ENCODE measurements around the gene TAOK2.

TAOK2 gene

DNA sequence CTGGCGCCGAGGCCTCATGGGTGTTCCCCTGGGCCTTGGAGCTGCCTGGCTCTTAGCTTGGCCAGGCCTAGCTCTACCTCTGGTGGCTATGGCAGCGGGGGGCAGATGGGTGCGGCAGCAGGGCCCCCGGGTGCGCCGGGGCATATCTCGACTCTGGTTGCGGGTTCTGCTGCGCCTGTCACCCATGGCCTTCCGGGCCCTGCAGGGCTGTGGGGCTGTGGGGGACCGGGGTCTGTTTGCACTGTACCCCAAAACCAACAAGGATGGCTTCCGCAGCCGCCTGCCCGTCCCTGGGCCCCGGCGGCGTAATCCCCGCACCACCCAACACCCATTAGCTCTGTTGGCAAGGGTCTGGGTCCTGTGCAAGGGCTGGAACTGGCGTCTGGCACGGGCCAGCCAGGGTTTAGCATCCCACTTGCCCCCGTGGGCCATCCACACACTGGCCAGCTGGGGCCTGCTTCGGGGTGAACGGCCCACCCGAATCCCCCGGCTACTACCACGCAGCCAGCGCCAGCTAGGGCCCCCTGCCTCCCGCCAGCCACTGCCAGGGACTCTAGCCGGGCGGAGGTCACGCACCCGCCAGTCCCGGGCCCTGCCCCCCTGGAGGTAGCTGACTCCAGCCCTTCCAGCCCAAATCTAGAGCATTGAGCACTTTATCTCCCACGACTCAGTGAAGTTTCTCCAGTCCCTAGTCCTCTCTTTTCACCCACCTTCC is 13.9 kb downstream of the TAOK2 start:
- DNase-seq (ENCODE audit: low read depth in 2 of 2): no peak

DNA sequence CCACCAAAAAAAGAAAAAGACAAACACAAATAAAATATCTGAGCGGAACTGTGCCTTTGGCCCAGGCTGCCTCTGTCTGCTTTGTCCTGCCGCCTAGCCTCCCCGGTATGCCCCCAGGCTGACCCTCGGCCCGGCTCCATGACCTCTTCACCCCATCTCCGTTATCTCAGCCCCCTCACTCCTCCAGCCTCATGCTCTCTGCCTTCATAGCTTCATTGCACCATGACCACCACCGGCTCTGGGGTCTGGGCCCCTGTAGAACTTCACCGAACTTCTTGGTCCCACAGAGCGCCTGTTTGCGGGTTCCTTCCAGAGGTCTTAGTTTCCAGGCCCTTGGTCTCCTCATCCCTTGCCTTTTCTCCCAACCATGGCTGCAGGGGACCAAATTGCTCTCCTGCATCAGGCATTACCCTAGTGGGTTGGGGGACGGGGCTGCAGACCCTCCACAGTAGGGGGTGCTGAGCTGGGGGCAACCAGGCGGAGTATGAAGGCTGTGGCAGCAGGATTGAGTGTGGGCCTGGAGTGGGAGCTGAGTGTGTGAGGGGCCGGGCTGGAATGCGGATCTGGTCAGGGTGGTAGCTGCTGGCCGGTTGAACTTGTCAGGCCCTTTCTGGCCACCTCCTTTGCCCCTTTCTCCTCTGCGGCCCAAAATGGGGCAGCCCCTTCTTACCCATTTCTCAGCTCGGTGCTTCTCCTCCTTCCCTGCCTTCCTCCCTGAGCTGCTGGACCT is 14.8 kb downstream of the TAOK2 start:
- DNase-seq (ENCODE audit: low read depth in 2 of 2): no peak

DNA sequence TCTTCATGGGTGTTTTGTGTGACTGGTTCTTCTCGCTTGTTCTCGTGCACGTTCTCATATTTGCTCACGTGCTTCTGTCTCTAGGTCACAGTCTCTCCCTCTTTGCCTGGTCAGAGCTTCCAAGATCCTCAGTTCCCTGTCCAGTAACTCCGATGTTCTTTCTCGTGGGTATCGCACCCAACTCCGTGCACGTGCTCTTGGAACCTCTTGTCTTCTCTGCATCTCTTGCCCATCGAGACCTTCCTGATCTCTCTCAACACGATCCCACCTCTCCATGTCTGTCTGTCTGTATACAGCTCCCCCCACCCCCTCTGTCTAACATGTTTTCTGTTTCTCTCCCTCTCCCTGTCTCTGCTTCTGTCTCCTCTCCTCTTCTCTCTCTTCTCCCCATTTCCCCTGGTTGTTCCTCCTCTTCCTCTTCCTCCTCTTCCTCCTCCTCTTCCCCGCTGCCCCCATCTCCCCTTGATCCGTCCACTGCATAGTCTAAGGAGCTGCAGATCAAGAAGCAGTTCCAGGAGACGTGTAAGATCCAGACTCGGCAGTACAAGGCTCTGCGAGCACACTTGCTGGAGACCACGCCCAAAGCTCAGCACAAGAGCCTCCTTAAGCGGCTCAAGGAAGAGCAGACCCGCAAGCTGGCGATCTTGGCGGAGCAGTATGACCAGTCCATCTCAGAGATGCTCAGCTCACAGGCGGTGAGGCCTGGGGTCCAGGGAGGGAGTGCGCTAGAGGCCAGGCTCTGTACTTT is 15.6 kb downstream of the TAOK2 start:
- no peak for DNase-seq (ENCODE audit: low read depth in 2 of 2)

DNA sequence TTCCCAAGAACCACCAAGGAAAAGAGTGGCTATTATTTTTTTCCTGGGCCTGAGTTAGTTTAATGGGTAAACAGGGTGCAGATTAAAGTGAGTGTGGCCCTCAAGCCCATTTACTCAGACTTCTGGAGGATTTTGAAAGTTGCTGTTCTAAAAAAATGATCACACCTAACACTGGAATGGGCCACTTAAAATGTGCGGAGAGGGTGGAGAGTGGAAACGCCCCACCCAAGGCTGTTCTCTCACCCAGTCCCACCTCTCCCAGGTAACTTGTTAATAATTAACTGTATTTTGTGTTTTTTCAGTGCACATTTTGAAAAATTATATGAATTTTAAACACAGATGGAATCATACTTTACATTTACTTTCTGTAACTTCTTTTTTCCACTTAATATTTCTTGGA is 16.4 kb downstream of the TAOK2 start:
- no peak for DNase-seq (ENCODE audit: low read depth in 2 of 2)

DNA sequence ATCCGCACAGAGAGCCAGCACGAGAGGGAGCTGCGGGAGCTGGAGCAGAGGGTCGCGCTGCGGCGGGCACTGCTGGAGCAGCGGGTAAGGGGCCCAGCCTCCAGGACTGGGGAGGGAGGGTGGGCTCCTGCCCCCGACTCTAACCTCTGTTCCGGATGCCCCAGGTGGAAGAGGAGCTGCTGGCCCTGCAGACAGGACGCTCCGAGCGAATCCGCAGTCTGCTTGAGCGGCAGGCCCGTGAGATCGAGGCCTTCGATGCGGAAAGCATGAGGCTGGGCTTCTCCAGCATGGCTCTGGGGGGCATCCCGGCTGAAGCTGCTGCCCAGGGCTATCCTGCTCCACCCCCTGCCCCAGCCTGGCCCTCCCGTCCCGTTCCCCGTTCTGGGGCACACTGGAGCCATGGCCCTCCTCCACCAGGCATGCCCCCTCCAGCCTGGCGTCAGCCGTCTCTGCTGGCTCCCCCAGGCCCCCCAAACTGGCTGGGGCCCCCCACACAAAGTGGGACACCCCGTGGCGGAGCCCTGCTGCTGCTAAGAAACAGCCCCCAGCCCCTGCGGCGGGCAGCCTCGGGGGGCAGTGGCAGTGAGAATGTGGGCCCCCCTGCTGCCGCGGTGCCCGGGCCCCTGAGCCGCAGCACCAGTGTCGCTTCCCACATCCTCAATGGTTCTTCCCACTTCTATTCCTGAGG is 17.4 kb downstream of the TAOK2 start:
- DNase-seq (ENCODE audit: low read depth in 2 of 2): no peak

DNA sequence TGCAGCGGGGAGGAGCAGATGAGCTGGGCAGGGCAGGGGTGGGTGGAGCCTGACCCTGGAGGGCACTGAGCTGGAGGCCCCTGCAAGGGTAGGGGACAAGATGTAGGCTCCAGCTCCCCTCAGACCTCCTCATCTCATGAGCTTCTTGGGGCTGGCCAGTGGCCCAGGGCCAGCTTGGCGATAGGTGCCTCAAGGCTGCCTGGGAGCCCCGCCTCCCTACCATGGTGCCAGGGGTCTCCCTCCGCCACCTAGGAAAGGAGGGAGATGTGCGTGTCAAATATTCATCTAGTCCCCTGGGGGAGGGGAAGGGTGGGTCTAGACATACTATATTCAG is 17.9 kb downstream of the TAOK2 start:
- no peak for DNase-seq (ENCODE audit: low read depth in 2 of 2)

DNA sequence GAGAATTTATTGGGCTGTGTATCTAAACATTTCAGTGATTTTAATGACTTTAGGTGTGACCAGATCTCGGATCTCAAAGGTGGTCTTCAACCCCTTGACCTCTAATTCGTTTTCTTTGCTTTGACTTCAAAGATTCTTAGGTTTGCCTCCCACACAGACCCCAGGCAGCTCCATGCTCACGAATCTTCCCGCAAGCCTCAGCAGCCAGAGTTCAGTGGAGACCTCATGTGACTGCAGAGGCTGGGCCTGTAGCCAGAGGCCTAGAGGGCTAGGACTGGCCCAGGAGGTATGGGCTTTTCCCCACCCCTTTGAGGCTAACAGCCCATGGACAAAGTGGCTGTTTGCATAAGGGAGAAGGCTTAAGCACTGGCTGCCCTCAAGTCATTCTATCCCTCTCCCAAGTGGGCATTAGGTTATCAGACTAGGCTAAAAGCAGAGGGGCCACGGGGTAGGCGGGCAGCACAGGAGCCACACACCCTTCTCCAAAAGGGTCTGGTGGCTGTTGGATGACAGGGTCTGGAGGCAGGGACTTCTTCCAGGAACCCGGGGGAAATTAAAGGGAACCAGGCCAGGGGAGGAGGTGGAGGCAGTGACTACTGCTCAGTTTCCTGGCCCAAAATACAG is 18.8 kb downstream of the TAOK2 start:
- no peak for DNase-seq (ENCODE audit: low read depth in 2 of 2)

DNA sequence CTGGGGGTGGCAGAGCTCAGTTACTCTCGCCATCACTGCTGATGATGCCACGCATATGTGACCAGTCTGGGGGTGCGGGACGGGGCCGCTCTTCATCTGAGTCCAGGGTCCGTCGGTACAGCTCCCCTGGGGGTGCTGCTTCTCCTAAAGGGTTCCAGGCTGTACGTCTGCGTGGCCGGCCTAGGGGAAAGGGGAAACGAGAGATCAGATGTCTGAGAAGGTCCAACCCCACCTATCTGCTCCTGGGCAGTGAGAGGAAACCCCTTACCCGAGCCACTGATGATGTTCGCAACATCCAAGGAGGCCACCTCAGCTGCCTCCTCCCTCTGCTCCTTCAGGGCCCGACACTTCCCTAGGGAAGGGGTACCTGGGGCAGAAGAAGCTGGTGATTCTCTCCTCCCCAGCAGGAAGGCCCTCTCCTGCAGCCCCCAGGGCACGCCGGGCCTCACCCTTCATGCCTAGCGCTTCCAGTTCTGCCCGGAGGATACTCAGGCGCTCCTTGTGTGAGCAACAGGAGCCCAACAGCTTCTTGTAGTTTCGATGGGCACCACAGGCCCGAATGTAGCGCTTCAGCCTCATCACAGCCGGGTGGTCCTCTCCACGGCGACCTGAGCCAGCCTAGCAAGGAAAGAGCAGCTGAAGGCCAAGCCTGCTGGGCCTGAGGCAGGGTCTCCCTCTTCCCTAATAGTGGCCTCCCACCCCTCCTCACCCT is 19.7 kb downstream of the TAOK2 start:
- no peak for DNase-seq (ENCODE audit: low read depth in 2 of 2)

DNA sequence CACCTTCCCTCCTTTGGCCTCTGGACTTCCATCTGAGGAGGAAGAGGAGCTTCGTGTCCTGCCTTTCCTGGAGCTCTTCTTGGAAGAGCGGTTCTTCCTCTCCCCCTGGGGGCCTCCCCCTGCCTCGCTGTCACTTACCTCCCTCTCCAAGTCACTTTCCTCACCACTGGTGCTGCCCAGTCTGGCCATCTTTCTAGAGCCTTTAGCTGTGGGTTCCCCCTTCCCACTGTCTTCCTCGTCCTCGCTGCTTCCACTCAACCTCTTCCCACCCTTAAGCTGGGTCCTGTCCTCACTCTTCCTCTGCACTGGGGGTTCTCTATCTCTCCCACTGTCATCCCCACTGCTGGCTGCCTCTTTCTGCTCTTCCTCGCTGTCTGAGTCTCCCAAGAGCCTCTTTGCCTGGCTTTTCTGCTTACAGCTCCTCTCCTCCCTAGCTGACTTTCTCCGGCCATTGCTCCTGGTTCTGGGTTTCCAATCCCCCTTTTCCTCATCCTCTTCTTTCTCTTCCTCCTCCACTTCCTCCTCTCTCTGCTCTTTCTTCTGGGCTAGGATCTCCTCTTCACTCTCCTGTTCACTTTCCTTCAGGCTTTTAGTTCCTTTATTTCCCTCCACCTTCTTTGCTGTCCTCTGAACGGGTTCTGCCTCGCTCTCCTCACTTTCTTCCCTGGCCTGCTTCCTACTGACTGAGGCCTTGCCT is 20.4 kb downstream of the TAOK2 start:
- no peak for DNase-seq (ENCODE audit: low read depth in 2 of 2)

DNA sequence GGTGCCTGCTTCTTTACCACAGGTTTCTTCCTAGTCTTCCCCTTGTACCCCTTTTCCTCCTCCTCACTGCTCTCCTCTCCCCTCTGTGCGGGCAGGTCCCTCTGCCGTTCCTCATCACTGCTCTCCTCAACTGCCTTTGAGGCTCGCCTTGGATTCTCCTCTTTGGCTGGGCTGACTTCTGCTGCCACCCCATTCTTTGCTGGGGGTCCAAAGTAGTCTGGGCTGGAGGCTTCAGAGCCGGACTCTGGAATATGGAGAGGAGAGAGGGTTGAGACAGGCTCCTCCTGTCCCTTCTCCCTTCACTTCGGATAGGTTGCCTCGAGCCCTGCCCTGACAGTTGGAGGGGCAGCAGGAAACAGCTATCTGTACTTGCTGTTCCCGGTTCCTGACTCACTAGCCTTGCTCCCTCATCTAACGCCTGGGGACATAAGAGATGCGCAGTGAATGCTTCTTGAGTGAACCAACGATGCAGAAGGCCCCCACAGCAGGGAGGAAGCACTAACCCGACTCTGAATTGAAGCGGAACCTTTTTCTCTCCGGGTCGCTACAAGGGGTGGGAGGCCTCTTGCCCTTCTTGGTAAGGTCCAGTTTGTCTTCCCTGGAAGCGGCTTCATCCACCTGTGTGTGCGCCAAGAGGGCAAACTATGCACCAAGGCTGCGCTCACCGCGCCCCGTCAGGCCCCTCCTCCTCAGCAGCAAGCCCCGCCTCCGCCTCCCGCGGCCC is 21.1 kb downstream of the TAOK2 start:
- DNase-seq (ENCODE audit: low read depth in 2 of 2): no peak

DNA sequence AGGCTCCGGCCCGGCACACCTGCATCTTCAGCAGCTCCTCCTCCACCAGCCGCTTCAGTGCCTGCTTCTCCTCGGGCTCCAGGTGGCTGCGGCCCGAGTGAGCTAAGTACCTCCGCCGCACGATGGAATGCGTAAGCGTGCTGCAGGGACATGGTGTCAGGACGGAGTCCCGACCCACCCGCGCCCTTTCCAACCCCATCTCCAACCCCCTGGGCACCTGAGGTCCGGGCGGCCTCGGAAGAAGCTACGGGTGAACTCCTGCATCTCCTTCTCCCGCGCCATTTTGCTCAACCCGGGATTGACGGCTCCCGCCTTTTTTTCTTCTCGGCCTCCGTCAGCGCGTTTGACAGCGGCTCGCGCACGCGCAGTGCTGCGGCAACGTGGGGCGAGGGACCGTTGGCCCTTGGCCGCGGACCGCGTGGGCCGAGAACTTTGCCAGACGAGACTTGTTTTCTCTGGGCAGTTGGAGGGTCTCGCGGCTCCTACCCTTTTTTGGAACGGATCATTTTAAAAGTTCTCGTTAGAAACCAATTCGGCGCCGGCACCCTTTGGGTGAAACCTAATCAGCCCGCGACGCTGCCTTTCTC is 21.7 kb downstream of the TAOK2 start, which contains the start of gene HIRIP3:
Gene HIRIP3, minus strand, starts transcription at position 294 of the 587 bp plus-strand sequence. Its CDS starts 12 bp downstream, at position 282.
- peak; percentile 59 to 77 for DNase-seq (ENCODE audit: low read depth in 2 of 2)

DNA sequence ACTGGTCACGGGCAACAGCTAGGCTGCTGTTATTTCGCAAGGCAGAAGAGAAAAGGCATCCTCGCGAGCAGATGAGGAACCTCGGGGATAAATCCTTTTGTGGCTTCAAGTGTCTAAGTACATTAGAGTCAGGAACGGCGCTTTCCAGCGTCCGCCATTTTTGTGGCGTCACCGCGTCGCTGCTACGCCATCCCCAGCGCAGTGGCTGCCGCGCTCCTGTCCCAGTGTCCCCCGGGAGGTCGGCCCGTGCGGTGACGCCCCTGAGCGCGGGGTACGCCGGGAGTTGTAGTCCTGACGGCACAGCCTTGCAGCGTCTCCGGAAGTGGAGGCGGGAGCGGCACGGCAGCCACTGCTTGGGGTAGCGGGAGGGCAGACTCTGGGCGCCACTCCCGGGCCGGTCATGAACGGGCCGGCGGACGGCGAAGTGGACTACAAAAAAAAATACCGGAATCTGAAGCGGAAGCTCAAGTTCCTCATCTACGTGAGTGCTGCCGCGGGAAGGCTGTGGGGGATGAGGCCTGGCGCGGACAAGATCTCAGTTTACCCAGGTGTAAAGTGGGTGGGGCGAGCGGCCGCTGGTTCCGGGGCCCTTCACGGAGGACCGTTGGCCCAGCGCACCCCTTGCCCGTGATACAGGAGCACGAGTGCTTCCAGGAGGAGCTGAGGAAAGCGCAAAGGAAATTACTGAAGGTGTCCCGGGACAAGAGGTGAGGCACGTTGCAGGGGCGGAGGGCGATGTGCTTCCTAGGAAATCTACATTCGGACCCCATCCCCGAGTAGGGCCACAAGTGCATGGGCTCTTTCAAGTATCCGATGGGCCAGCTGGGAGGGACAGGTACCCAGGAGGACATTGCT is 22.5 kb downstream of the TAOK2 start, which contains the start of gene INO80E:
Gene INO80E, plus strand, starts transcription at position 331 of the 855 bp plus-strand sequence. Its CDS starts 70 bp downstream, at position 401.
- DNase-seq (ENCODE audit: low read depth in 2 of 2): peak; percentile 99

DNA sequence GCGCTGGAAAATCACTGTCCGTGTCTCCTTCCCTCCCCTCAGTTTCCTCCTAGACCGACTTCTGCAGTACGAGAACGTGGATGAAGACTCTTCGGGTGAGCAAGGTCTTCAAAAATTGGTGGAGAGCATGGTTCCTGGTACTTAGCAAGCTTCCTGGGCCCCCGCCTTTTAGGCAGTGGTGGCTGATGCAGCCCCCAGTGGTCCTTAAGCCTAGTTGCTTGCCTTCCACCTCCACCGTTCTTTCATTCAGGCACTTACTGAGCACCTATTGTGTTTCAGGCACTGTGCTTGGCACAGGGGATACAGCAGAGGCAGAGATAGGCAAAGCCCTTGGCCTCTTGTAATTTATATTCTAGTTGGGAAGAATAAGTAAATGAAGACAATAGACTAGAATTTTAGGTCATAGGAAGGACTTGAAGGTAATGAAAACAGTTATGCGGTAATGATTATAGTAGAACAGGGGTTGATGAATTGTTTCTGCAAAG is 23.1 kb downstream of the TAOK2 start:
- no peak for DNase-seq (ENCODE audit: low read depth in 2 of 2)

DNA sequence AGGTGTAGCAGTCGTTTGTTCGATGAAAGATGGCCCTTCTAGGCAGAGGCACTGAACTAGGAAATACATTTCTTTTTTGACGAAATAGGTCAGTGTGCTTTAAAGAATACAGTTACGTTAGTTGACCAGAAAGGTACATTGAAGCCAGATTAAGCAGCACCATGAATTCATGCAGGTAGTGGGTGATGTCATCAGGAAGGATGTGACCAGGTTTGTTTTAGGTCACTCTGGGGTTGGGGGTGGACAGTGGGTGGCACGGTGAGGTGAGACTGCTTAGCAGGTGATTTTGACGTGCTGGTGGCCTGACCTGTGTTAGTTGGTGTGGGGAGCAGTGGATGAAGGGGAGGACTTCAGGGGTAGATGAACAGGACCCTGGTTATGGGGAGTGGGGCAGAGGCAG is 25.9 kb downstream of the TAOK2 start:
- no peak for DNase-seq (ENCODE audit: low read depth in 2 of 2)

DNA sequence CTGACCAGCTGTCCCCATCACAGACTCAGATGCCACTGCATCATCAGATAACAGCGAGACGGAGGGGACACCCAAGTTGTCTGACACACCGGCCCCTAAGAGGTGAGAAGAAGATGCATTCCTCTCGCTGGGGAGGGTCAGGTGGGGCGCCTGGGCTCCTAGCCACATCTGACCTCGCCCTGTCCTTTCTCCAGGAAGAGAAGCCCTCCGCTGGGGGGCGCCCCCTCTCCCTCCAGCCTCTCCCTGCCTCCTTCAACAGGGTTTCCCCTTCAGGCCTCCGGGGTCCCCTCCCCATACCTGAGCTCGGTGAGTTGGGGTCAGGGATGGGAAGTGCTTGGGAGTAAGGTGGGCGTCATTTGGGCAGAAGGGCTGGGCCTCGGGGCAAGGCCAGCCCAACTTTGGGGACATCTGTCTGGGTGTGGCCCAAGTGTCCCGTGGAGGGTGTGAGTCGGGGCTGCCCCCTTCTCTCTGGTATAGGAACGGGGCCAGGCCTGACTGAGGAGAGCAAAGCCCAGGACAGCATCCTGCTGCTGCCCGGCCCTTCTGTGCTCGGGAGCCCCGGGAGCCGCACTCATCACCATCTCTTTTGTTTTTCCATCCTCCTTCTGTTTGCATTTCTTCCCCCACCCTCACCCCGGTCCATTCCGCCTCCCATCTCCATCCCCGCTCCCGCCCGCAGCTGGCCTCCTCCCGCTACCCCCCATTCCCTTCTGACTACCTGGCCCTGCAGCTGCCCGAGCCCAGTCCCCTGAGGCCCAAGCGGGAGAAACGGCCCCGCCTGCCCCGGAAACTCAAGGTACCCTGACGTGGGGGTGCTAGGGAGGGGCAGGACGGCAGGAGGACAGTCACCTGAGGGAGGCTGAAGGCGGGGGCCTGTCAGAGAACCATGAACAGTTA is 27.3 kb downstream of the TAOK2 start:
- DNase-seq (ENCODE audit: low read depth in 2 of 2): no peak

DNA sequence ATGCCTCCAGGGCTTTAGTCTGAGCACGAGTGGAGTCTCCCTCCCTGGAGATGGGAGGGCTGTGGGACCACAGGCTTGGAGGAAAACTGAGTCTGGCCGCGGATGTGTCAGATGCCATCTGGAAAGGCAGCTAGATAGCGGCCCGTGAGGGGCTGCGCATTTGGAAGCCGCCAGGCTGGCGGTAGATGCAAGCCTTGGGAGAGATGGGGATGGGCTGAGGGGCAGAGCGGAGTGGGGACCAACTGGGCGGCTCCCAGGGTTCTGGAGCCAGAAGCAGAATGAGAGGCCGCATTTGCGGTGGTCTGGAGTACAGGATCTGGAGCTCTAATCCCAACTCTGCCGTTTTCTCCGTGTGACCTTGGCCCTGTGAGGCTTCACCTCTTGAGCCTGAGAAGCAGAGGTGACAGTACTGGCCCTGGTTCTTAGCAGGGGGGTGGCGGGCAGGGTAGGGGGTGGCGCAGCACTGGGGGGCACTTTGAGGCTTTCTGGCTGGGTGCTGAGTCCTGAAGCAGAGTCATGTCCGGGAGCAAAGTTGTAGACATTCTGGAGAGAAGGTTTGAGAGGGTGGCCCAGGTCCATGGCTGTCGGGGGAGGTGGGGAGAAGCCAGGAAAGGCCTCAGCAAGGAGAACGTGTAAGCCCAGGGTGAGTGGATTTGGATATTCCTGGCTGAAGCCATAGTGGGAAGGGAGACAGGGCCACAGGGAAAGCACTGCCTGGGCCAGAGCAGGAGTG is 29.1 kb downstream of the TAOK2 start:
- no peak for DNase-seq (ENCODE audit: low read depth in 2 of 2)

All from stimulated activated CD8-positive, alpha-beta memory T cell treated with anti-CD3 and anti-CD28 coated beads, Interleukin-2, amount 100 ng/mL, for 1 hour (primary cell).